Loucy (cell line): ENCODE data around the gene NR3C2.

Source experiments
- H2AFZ ChIP-seq: fragments of 200-600 bp; sonication (generic); 2 replicates; pipeline ENCODE4 v1.6.0; 2016; ENCODE audit warnings: antibody characterized with exemption, mild to moderate bottlenecking, low read length, moderate library complexity
- H3F3A ChIP-seq: fragments of 200-600 bp; 2 replicates; pipeline ENCODE4 v1.6.0; 2016; ENCODE audit warnings: antibody characterized with exemption, low read depth, mild to moderate bottlenecking
- H3K27me3 ChIP-seq: fragments of 200-600 bp; sonication (generic); 2 replicates; pipeline ENCODE4 v1.6.1; 2014; ENCODE audit warnings: low read length, mild to moderate bottlenecking; ENCODE audit not compliant: insufficient read depth, poor library complexity, severe bottlenecking
- H3K36me3 ChIP-seq: fragments of 200-600 bp; sonication (generic); 2 replicates; pipeline ENCODE4 v1.6.1; 2016; ENCODE audit warnings: low read length; ENCODE audit not compliant: insufficient read depth
- H3K4me1 ChIP-seq: fragments of 200-600 bp; sonication (generic); 2 replicates; pipeline ENCODE4 v1.5.1; 2014; ENCODE audit warnings: low read length, mild to moderate bottlenecking; ENCODE audit not compliant: insufficient read depth, poor library complexity, severe bottlenecking
- H3K4me2 ChIP-seq: fragments of 200-600 bp; sonication (generic); 2 replicates; pipeline ENCODE4 v1.6.0; 2014; ENCODE audit warnings: antibody characterized with exemption, low read length, low read depth, mild to moderate bottlenecking; ENCODE audit not compliant: poor library complexity, severe bottlenecking
- H3K4me3 ChIP-seq: fragments of 200-600 bp; sonication (generic); 2 replicates; pipeline ENCODE4 v1.5.1; 2014; ENCODE audit warnings: low read length, mild to moderate bottlenecking, mixed read lengths; ENCODE audit not compliant: poor library complexity, severe bottlenecking
- H3K79me2 ChIP-seq: fragments of 200-600 bp; sonication (generic); 2 replicates; pipeline ENCODE4 v1.6.1; 2014; ENCODE audit warnings: low read length; ENCODE audit not compliant: insufficient read depth
- H3K9ac ChIP-seq: fragments of 200-600 bp; sonication (generic); 2 replicates; pipeline ENCODE4 v1.6.0; 2014; ENCODE audit warnings: mild to moderate bottlenecking, low read depth, low read length, moderate library complexity; ENCODE audit not compliant: poor library complexity, severe bottlenecking
- H3K9me2 ChIP-seq: fragments of 200-600 bp; sonication (generic); replicated peaks from 2 replicates; pipeline ENCODE4 v1.6.1; 2016; ENCODE audit warnings: low read depth, low read length, mixed read lengths
- H3K9me3 ChIP-seq: fragments of 200-600 bp; sonication (generic); 2 replicates; pipeline ENCODE4 v1.6.1; 2014; ENCODE audit warnings: mild to moderate bottlenecking, antibody characterized with exemption, low read length, low read depth; ENCODE audit not compliant: insufficient read depth
- H4K20me1 ChIP-seq: fragments of 200-600 bp; sonication (generic); 2 replicates; pipeline ENCODE4 v1.6.0; 2014; ENCODE audit warnings: antibody characterized with exemption, low read length, mild to moderate bottlenecking; ENCODE audit not compliant: insufficient read depth, poor library complexity, severe bottlenecking
- EZH2phosphoT487 ChIP-seq: fragments of 200-600 bp; IDR thresholded peaks from 2 replicates; pipeline ENCODE4 v1.6.1; 2018; ENCODE audit warnings: antibody characterized with exemption, mild to moderate bottlenecking, moderate library complexity, borderline replicate concordance
- TF ChIP-seq, protein P1 (sequence below): fragments of 200-600 bp; sonication (generic); conservative IDR thresholded peaks from 2 replicates; pipeline ENCODE4 v1.5.1; 2014; ENCODE audit warnings: mild to moderate bottlenecking, antibody characterized with exemption, low read length

NR3C2 gene

GRCh38 chr4:148067301-148067916 is 374.8 kb downstream of the NR3C2 start:
- Histone ChIP-seq H2AFZ (no peak overlapping the region), H4K20me1 (no peaks in the 10 kb centered on the region), H3K27me3 (no peaks in the 10 kb centered on the region), H3K36me3 (peaks cover 17% of the 10 kb centered on the region; the same call in 1 of the 2 replicates), H3K9me3 (no peaks in the 10 kb centered on the region), H3K79me2 (no peaks in the 10 kb centered on the region), H3K9me2 (no peaks in the 10 kb centered on the region), H3K4me3 (no peak overlapping the region), H3K4me2 (no peak overlapping the region), H3K4me1 (no peaks in the 10 kb centered on the region), H3F3A (no peaks in the 10 kb centered on the region), H3K9ac (no peak overlapping the region)
- no peak for TF ChIP-seq EZH2phosphoT487
- TF ChIP-seq, protein P1, sequence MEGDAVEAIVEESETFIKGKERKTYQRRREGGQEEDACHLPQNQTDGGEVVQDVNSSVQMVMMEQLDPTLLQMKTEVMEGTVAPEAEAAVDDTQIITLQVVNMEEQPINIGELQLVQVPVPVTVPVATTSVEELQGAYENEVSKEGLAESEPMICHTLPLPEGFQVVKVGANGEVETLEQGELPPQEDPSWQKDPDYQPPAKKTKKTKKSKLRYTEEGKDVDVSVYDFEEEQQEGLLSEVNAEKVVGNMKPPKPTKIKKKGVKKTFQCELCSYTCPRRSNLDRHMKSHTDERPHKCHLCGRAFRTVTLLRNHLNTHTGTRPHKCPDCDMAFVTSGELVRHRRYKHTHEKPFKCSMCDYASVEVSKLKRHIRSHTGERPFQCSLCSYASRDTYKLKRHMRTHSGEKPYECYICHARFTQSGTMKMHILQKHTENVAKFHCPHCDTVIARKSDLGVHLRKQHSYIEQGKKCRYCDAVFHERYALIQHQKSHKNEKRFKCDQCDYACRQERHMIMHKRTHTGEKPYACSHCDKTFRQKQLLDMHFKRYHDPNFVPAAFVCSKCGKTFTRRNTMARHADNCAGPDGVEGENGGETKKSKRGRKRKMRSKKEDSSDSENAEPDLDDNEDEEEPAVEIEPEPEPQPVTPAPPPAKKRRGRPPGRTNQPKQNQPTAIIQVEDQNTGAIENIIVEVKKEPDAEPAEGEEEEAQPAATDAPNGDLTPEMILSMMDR: no peak

- no peak overlapping the region for H3K9ac ChIP-seq
- H3K4me1 ChIP-seq: peaks cover 9% of the 10 kb centered on the region
- no peak overlapping the region for H2AFZ ChIP-seq
- no peaks in the 10 kb centered on the region for H3F3A ChIP-seq
- no peaks in the 10 kb centered on the region for H3K9me2 ChIP-seq
- H3K79me2 ChIP-seq: no peaks in the 10 kb centered on the region
- H4K20me1 ChIP-seq: no peaks in the 10 kb centered on the region
- no peak overlapping the region for H3K4me2 ChIP-seq
- no peak overlapping the region for H3K4me3 ChIP-seq
- H3K36me3 ChIP-seq: peaks cover 17% of the 10 kb centered on the region; the same call in 1 of the 2 replicates
- TF ChIP-seq EZH2phosphoT487: no peak
- TF ChIP-seq, protein P1: no peak
- no peaks in the 10 kb centered on the region for H3K27me3 ChIP-seq
- H3K9me3 ChIP-seq: no peaks in the 10 kb centered on the region
Measured at GRCh38 chr4:148065075-148065474, 377.1 kb downstream of the NR3C2 start.

- Histone ChIP-seq H2AFZ (no peak overlapping the region), H3K4me3 (no peak overlapping the region), H3K36me3 (peaks cover 17% of the 10 kb centered on the region; the same call in 1 of the 2 replicates), H3K4me1 (peaks cover 9% of the 10 kb centered on the region), H3K4me2 (no peak overlapping the region), H4K20me1 (no peaks in the 10 kb centered on the region), H3K9me2 (no peaks in the 10 kb centered on the region), H3K9me3 (no peaks in the 10 kb centered on the region), H3F3A (no peaks in the 10 kb centered on the region), H3K27me3 (no peaks in the 10 kb centered on the region), H3K9ac (no peak overlapping the region), H3K79me2 (no peaks in the 10 kb centered on the region)
- TF ChIP-seq, protein P1: no peak
- TF ChIP-seq EZH2phosphoT487: no peak
Measured at GRCh38 chr4:148064451-148064850, 377.8 kb downstream of the NR3C2 start.
